ENCODE data around the gene DDRGK1. TPM values are rescaled to one million over a fixed set of nuclear protein-coding genes. Genes with fewer than 3 reads are reported as not detected.

DDRGK1 gene
- total and polyA plus RNA-seq, 2 of the 4 experiments (the other 2 are of a cell fraction), result 12.2 to 29.6 TPM

DNA sequence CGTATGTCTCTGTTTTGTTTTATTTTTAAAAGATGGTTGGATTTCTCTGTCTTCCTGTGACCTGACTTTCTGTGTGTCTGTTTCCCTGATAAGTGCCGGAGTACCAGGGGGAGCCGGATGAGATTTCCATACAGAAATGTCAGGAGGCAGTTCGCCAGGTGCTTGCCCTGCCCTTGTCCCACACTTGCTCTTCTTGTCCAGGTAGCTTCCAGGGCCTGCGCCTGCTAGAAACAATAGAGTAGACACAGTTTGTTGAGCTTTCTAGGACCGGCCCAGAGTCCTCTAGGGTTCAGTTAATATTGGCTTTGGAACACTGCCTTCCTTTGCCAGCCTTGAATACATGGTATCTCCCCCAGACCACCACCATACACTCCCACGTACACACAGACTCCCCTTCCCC, 8.7 kb upstream of the DDRGK1 start:
- no peaks in the 10 kb centered on the region for H3K27me3 ChIP-seq (ENCODE audit: control insufficient read depth, insufficient read depth, low read length)
- no peak overlapping the region for H3K4ac ChIP-seq (ENCODE audit: low read depth, low read length)
- dilution Hi-C loops (cut with HindIII; ENCODE audit: low sequenced_read_pairs, unreplicated experiment), result no loop called here
- peaks cover 5% of the 10 kb centered on the region for H3K4me1 ChIP-seq (ENCODE audit: control insufficient read depth, insufficient read depth, low read length)
- DNase-seq (no peak), ATAC-seq (ENCODE audit: low read depth) (no peak)
- H4K91ac ChIP-seq (ENCODE audit: insufficient read depth, low read depth, low read length), result no peak overlapping the region
- no TSS peak for BruUV-seq (replicated peaks)
- H2AK9ac ChIP-seq (replicated peaks; ENCODE audit: low read depth, low read length, poor library complexity), result no peak overlapping the region
- ChIA-PET CTCF (no interaction called here), POLR2A (ENCODE audit: unreplicated experiment) (no interaction called here)
- TF ChIP-seq NFE2L2 (IDR thresholded peaks at IDR 0.05; ENCODE audit: low read depth, low read length), result no peak
- TF ChIP-seq, protein P1, sequence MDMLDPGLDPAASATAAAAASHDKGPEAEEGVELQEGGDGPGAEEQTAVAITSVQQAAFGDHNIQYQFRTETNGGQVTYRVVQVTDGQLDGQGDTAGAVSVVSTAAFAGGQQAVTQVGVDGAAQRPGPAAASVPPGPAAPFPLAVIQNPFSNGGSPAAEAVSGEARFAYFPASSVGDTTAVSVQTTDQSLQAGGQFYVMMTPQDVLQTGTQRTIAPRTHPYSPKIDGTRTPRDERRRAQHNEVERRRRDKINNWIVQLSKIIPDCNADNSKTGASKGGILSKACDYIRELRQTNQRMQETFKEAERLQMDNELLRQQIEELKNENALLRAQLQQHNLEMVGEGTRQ (IDR thresholded peaks at IDR 0.05; ENCODE audit: low read depth, low read length), result no peak
- TF ChIP-seq SMC3 (IDR thresholded peaks at IDR 0.05; ENCODE audit: low read depth, low read length), result no peak
- 0 out of 2 replicates have a peak, but pooled peaks cover 2% of the 10 kb centered on the region for H4K20me1 ChIP-seq (ENCODE audit: insufficient read depth, low read length)
- no peak overlapping the region for H2BK120ac ChIP-seq (ENCODE audit: low read depth, low read length)
- H3K36me3 ChIP-seq (ENCODE audit: control insufficient read depth, insufficient read depth, low read length), result peaks cover 19% of the 10 kb centered on the region
- no peak overlapping the region for H2BK5ac ChIP-seq (ENCODE audit: low read depth, low read length, poor library complexity, severe bottlenecking)
- no peak overlapping the region for H3K56ac ChIP-seq (ENCODE audit: extremely low read depth, insufficient read depth, low read length)
- in situ Hi-C loops (cut with MboI; ENCODE audit: low sequenced_read_pairs), result no loop called here
- no peak overlapping the region for H3K23ac ChIP-seq (ENCODE audit: low read depth, low read length)
- no peak overlapping the region for H3K14ac ChIP-seq (replicated peaks; ENCODE audit: low read depth, low read length)
- H3K9me3 ChIP-seq (ENCODE audit: control insufficient read depth, insufficient read depth, low read length), result no peaks in the 10 kb centered on the region
- intact Hi-C loops (cut with micrococcal nuclease), result loop anchor here (10.0 kb wide), 1 partner anchor 262 kb away; the partner anchor contains the start of gene ATRN
- H2BK15ac ChIP-seq (ENCODE audit: low read depth, low read length), result no peak overlapping the region
- no peak overlapping the region for H3K4me2 ChIP-seq (ENCODE audit: low read depth, low read length)
- whole genome bisulfite sequencing, 2 experiments (ENCODE audit: extremely low coverage in 2 of 2, insufficient read length in 1 of 2), result 100% methylated on average over 1 of the region's 7 CpGs; no CpG with 5 or more reads in 1 of the 2 experiments
- H3K79me1 ChIP-seq (ENCODE audit: low read depth in 1 of 2, low read length in 2 of 2), result peaks cover 20 to 60% of the 10 kb centered on the region in 2 experiments; a peak in 3 of 4 replicates
- no peak overlapping the region for H2AFZ ChIP-seq (replicated peaks; ENCODE audit: low read length, poor library complexity)
- no peak overlapping the region for H4K8ac ChIP-seq (ENCODE audit: low read depth in 2 of 2, low read length in 2 of 2)
- no peak overlapping the region for H3K18ac ChIP-seq (ENCODE audit: low read depth, low read length)
- H2AK5ac ChIP-seq (ENCODE audit: low read depth, low read length), result no peak overlapping the region
- H3K9me1 ChIP-seq (ENCODE audit: insufficient read depth, low read length), result peaks cover 15% of the 10 kb centered on the region
- H3K27ac ChIP-seq (ENCODE audit: insufficient read depth, low read length), result no peak overlapping the region
- H3K4me3 ChIP-seq (ENCODE audit: insufficient read depth, low read depth, low read length), result no peak overlapping the region
- no peak overlapping the region for H2BK20ac ChIP-seq (ENCODE audit: low read depth, low read length)
- no peak overlapping the region for H3K9ac ChIP-seq (ENCODE audit: low read depth, low read length)
- H4K5ac ChIP-seq (ENCODE audit: low read depth, low read length), result no peak overlapping the region

All from IMR-90 (cell line).